M059J (cell line): ENCODE results near the gene VSTM2B. TPM values are rescaled to one million over a fixed set of nuclear protein-coding genes. Genes with fewer than 3 reads are reported as not detected.
A peak's percentile ranks its signal among the peaks of the same experiment; 100 is the strongest.

ENCODE experiments used
- DNase-seq: peaks from one replicate; pipeline ENCODE4 v3.0.0-alpha.2; 2012; ENCODE audit warnings: low read depth
- total RNA-seq: library from RNA; depleted of rRNA; stranded (reverse); fragments of >200 nt; shearing (Covaris generic); gene quantifications from 2 replicates; pipeline ENCODE4 v1.2.3, GENCODE V29; 2014

Gene VSTM2B
- total RNA-seq, 1 experiment from 2014 or later = not detected

- DNase-seq = no peak
Observed at GRCh38 chr19:29495901-29496441, 29.8 kb upstream of the VSTM2B start.

DNA sequence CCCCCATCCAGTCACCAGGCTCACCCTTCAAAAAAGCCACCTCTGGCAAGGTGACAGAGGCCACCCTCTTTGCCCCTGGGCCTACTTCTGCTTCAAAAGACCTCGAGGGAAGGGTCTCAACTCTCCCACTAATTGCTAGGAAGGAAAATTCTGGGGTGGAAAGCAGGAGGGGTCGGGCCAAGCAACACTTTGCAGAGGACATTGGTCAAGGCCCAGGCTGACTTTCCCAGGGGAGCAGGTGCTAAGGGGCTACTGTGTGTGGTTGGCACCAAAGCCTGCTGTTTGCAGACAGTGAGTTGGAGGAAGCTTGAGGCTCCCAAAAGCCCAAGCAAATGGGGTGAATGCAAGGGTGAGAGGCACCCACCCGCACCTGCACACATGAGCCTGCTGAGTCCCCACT lies 28.6 kb upstream of the VSTM2B start:
- DNase-seq = no peak

GRCh38 chr19:29497686-29498436 lies 27.9 kb upstream of the VSTM2B start:
- DNase-seq = no peak

GRCh38 chr19:29499261-29499920 lies 26.4 kb upstream of the VSTM2B start:
- DNase-seq = peak; percentile 7

DNA sequence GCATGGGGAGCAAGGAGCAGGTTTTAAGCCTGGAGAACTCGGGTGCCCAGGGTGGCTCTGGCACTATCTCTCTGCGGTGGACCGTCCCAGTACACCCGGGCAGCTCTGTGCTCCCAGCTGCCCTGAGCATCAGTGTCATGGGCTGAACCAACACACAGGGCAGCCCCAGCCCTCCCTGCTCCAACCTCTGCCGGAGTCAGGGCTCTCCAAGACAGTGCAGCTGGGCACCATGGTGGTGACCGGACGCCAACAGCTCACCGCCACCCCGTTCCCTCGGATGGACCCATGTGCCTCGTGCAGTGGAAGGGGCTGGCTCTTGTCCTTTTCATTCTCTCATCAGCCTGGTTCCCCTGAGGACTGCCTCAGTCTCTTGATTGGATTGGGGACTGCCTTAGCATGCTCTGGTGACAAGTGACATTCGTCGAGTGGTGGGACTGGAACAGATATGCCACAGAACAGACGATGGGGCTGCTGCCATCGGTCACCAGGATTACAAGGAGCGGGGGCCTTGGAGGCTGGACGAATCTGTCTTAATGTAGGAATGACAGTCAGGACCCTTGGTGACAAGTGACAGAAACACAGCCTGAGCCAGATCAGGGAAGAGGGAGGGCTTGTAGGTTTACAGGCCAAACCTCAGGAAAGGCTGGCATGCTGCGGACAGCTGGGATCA lies 25.7 kb upstream of the VSTM2B start:
- DNase-seq = no peak

GRCh38 chr19:29501816-29502580 lies 23.8 kb upstream of the VSTM2B start:
- no peak for DNase-seq

- no peak for DNase-seq
Observed at GRCh38 chr19:29502581-29502850, 23.3 kb upstream of the VSTM2B start.

GRCh38 chr19:29503140-29503758 lies 22.5 kb upstream of the VSTM2B start:
- no peak for DNase-seq

GRCh38 chr19:29503785-29504184 lies 22.0 kb upstream of the VSTM2B start:
- DNase-seq = no peak

DNA sequence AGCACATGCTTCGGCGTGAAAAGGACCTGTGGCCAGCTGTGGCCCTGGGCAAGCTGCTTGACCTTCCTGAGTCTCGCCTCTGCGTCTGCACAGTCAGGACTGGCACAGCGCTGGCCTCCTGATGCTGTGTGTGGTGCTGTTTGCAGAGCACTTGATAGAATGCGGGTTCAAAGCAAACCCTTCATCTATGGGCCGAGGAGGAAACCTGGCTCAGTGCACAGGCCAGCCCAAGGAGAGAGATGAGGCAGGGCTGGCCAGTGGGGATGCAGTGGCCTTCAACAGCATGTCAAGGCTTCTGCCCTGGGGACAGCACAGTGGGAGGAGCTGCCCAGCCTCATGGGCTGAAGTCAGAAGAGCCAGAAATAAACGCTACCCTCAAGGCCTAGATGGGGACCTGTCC lies 21.3 kb upstream of the VSTM2B start:
- no peak for DNase-seq

- DNase-seq = no peak
Observed at GRCh38 chr19:29505097-29505824, 20.5 kb upstream of the VSTM2B start.

DNA sequence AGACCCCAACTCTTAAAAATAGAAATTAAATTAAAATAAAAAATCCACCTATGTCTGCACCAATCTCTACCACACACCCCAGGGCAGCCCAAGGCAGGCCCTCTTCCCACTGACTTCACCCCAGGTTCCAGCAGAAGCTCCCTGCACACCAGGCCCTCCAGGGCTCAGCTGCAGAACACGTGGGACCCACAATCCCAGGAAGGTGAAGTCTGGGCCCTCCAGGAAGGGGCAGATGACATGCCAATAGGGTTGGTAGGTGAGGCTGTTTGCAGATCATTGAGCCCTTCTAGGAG lies 19.2 kb upstream of the VSTM2B start:
- no peak for DNase-seq

DNA sequence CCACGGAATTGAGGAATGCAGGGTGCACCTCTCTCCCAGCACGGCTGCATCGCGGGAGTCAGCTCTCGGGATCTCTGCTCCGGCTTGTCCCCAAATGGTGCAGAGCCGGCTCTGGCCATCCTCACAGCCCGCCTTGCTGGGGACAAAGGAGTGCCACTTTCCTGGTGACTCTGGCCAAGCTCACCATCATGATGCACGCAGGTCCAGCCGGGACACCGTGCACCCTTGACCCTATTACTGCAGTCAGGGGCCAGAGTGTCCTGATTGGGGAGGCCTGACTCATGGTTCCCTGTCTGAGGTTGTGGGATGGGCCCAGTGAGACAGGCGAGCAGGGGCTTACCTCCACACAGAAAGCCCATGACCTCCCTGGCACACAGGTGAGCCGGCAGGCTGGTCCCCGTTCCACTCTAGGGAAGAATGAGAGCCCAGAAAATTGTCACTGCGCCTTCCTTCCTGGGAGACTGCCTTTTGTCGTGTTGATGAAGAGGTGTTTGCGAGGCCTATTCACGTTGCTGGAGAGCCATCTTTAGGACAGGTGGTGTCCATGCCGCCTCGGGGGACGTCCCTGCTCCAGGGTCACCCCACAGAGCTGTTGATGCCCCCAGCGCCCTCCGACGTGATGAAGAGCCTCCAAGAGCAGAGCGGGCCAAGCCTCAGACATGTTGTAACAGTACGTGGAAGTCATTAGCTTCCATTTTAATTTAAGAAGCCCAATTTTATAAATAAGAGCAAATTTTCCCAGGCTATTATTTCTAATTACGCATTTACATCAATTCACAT lies 18.5 kb upstream of the VSTM2B start:
- no peak for DNase-seq

- no peak for DNase-seq
Observed at GRCh38 chr19:29508181-29508580, 17.6 kb upstream of the VSTM2B start.

GRCh38 chr19:29509456-29509855 lies 16.3 kb upstream of the VSTM2B start:
- DNase-seq = no peak

DNA sequence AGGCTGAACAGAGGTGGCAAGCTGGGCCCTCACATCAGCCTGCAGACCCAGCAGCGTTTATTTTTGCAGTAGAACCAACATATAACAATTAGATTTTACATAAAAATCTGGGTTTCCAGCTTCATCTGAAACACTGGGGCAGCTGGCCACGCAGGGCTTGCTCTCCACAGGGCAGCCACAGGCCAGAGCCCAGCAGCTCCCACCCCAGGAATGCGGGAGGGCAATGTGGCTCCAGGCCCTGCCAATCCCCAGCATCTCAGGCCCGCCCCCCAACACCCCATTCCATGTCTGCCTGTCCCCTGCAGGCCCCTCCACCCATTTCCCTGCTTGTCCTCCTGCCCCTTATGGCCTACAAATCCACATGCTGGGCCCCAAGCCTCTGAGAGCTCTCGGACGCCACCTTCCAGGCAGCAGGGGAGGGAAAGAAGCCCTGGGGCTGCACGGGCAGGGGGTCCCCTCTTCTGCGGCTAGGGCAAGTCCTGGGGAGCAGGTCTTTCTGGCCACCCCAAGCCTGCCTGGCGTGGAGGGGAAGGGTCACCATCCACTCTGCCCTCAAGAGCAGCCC lies 15.0 kb upstream of the VSTM2B start:
- DNase-seq = no peak

DNA sequence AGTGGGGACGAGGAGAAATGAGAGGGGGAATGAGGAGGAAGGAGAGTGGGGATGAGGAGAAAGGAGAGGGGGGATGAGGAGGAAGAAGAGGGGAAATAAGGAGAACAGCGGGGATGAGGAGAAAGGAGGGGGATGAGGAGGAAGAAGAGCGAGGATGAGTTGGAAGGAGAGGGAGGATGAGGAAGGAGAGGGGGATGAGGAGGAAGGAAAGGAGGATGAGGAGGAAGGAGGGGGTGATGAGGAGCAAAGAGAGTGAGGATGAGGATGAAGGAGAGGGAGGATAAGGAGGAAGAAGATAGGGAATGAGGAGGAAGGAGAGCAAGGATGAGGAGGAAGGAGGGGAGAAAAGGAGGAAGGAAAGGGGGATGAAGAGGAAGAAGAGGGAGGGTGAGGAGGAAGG lies 14.0 kb upstream of the VSTM2B start:
- DNase-seq = no peak

- DNase-seq = no peak
Observed at GRCh38 chr19:29512748-29513147, 13.0 kb upstream of the VSTM2B start.

GRCh38 chr19:29514525-29515232 lies 11.1 kb upstream of the VSTM2B start:
- DNase-seq = no peak

- no peak for DNase-seq
Observed at GRCh38 chr19:29515233-29515619, 10.6 kb upstream of the VSTM2B start.
